Left ventricle myocardium superior (tissue), 1 donor: Measurements from ENCODE around the gene LRP6. TPM values are rescaled to one million over a fixed set of nuclear protein-coding genes. Genes with fewer than 3 reads are reported as not detected.
"Not testable (repeated sequence)": the region's sequence is repeated elsewhere in the genome, so short reads cannot be mapped to it uniquely, and the experiment has no call there.

Source experiments
- ATAC-seq: fragments of 200-7000 bp; cut with Tn5 transposase; one replicate; pipeline ENCODE4 v1.9.1; 2020; ENCODE audit warnings: mild to moderate bottlenecking, moderate library complexity
- DNase-seq: peaks from one replicate; pipeline ENCODE4 v3.0.0-alpha.2; 2020
- intact Hi-C: fragments of 100-400 bp; cut with micrococcal nuclease; formaldehyde crosslinking; loops from one replicate; pipeline ENCODE4 v1.11.0; 2022
- total RNA-seq: library from RNA; stranded (reverse); fragmentation: NEBNext Ultra II Directional; extraction: Animal tissue kit (Norgen Biotek cat#: 25700); gene quantifications from one replicate; pipeline ENCODE4 v1.2.1, GENCODE V29; 2021
- donor health status: DM: no; HTN: yes; CAD: no; lungs with severe emphysema.

Gene LRP6
- total RNA-seq, 1 donor from 2014 or later = 27.3 TPM

DNA sequence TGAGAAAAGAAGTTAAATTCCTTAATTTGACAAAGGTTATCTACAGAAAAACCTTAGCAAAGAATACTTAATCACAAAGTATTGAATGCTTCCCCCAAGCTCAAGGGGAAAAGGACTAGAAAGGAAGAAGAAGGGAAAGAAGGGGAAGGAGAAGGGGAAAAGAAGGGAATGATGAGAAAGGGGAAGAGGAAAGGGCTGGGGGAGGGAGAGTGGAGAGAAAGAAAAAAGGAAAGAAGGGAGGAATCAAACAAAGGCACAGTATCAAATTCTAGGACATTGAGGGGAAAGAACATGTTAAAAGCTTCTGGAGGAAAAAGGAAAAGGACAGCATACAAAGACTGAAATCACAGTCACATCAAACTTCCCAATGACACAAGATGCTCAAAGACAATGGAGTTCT is 125.8 kb downstream of the LRP6 start:
- DNase-seq = no peak
- intact Hi-C loops = no loop called here
- no peak for ATAC-seq

DNA sequence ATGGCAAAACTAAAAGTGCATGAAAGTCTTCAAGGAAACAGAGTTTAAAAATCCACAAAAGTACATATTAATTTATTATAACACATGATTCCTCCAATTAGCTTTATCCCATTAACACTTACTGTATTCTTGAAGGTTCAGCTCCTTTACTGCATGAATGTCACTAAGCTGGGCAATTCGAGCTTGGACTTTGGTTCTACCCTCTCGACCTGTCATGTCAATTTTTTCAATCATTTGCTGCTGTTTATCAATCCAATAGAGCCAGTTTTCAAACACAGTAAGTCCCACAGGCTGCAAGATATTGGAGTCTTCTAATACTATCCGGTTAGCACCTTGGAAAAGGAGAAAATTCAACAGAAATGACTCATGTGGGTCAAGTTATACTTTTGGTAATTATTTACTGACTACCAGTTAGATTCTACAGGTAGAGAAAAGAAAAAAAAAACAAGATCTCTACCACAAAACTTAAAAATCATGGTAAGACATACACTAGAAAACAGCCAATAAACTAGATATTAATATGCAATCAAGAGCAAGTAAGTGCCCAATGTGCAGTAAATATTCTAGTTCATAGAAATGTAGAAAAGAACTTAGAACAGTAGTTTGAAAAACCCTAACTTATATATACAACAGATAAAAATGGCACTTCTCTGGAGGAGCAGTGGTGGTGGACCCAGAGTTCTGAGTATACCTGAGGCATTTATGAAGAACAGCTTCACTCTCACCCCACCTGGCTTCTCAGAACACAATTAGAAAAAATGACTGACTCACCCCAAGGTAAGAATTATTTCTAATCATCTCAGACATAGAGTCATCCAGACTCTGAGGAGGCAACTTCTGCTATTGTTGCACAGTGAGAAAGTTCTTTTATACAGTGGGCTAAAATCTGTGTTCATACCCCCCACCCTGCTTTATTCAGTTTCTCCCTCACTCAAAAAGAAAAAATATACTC is 128.4 kb downstream of the LRP6 start:
- no peak for ATAC-seq
- intact Hi-C loops = no loop called here

DNA sequence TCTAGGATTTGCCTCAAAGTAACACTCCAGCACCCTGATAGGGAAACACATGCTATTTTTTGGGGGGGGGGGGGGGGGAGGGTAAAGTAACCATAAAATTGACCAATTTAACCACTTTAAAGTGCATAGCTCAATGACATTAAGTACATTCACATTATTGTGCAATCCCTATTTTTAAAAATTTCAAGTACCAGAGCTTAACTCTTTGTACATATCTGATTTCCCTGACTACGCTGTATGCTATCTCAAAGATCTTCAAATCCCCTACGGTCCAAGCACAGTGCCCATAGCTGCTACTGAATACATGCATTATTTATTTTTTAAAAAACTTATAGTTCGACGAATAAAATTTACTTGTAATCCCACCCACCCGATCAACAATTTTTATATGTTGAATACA is 133.1 kb downstream of the LRP6 start:
- intact Hi-C loops = no loop called here
- no peak for ATAC-seq
- no peak for DNase-seq

More for the DNA sequence above, 128.4 kb downstream of the LRP6 start:
- DNase-seq = no peak

DNA sequence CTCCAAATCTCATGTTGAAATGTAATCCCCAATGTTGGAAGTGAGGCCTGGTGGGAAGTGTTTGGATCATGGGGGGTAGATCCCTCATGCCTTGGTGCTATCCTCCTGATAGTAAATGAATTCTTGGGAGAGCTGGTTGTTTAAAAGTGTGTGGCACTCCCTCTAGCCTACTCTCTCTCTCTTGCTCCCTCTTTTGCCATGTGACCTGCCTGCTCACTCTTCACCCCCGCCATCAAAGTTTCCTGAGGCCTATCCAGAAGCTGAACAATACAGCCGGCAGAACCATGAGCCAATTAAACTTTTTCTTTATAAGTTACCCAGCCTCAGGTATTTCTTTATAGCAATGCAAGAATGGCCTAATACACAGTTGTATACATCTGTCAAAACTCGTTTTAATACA is 133.6 kb downstream of the LRP6 start:
- no peak for ATAC-seq
- no peak for DNase-seq
- intact Hi-C loops = no loop called here

DNA sequence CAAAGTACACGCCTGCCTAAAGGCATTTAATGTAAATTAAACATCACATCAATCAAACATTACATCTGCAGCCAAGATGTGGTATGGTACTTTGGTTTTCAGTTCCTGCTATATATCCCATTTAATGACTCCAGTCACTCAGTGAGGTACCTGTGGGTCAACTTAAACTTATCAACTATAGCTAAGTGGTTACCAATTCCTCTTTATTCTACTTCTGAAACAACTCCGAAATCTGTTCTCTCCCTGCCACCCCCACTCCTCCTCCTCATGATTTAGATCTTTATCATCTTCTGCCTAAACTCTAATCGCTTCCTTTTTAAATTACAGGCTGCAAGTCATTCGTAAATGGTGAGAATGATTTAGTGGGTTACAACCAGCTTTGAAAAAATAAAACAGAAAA is 138.2 kb downstream of the LRP6 start:
- no peak for ATAC-seq
- intact Hi-C loops = no loop called here
- DNase-seq = no peak

DNA sequence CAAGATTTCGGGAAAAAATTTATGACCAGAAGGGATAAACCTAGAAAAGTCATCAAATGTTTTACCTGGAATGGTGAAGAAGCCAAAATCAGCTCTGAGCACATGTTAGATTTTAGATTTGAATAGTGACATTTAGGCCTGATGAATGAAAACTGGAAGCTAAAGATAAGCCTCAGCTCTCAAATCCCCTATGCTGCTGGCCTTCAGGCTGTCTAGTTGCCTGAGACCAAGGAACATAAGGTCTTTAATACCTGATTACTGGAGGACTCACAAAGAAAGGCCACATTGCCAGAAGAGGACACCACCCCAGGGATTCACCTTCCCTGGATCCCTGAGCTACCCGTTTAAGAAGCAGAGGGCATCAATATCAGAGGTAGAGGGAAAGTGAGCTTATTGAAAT is 139.5 kb downstream of the LRP6 start:
- no peak for DNase-seq
- intact Hi-C loops = no loop called here
- no peak for ATAC-seq

DNA sequence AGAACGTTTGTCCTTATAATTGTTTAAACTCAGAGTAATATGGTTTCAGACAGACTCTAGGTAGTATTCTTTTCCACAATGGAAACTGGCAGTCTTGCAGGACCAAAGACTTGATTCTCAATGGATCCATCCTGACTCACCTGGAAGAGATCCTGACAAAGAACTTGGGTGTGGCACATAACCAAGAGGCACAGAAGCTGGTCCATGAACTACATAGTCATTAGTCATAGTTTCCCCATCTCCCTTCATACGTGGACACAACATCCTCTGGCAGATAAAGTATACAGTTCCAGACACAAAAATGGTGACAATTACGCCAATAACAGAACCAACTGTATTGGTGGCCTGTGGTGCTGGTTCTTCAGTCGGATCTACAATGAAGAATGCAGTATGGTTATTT is 140.3 kb downstream of the LRP6 start:
- ATAC-seq (no peak), DNase-seq (no peak)
- intact Hi-C loops = no loop called here

DNA sequence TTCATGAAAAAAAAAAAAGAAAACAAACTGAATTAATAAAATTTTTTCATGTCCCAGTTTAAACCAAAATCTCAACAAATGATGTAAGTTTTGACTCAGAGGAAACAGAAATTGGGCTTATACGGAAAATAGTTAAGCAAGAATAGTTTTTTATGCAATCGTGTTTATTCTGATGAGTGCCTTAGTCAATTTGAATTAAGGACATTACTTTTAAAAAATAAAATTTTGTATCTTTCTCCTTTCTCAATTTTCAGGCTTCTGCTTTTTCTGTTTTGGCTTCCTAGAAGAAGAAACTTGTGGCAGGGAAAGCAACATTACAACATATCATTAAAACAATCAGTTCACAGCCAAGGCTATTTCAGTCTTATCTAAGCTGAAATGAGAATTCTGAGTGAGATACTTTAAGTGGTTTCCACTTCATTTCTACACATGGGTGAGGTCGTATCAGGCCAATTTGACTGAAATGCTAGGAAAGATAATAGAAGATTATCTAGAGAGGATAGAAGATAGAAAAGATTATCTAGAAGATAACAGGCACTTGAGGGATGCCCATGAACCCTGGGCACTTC is 143.7 kb downstream of the LRP6 start:
- no peak for ATAC-seq
- intact Hi-C loops = no loop called here
- no peak for DNase-seq

DNA sequence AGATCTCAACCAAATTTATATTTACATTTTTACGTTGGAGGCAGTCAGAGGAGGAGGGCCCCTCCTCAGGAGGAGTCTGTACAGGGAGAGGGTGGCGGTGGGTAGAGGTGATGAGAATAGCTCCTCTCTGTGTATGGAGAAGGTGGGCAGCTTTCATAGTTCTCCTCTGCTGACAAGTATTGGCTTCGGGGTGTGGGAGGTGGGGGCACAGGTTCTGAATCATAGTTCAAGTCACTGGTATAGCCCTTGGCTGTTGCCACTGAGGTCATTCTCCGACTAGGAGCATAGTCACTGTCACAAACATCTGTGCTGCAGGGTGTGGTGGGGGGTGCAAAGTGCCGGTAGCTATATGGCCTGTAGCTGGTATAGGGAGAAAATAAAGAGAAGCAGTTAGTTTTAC is 145.8 kb downstream of the LRP6 start:
- no peak for DNase-seq
- intact Hi-C loops = no loop called here
- ATAC-seq = no peak

DNA sequence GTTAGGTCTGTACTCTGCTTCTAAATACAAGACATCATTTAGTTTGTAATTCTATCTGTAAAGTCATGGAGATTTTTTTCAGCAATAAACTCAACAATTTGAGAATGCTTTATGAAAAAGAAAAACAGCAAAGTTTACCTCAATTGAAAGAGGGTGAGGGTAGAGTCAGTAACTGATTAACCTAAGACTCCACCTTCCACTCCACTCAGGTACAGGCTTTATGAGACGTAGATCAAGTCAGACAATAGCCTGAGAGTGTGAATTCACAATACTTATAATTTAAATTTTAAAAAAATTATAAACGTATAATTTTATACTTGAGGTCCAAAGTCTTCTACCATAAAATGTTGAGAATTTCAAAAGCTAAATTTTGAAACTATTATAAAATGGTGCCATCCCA is 150.2 kb downstream of the LRP6 start:
- ATAC-seq = no peak
- intact Hi-C loops = no loop called here

DNA sequence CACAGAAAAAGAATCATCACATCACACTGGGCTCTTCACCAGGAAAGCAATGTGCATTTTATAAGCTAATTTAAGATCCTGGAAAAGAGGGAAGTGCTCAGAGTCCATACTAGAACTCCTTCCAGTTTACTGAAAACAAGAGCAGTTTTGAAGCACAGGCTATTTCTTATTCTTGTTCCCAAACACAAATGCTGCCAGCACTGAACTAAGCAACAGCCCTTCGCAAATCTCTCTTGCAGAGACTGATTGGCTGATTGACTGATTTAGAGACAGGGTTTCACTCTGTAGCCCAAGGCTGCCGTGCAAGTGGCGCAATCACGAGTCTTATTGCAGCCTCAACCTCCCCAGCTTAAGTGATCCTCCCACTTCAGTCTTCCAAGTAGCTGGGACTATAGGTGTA is 151.3 kb downstream of the LRP6 start:
- ATAC-seq (no peak), DNase-seq (no peak)
- intact Hi-C loops = no loop called here

More for the DNA sequence above, 150.2 kb downstream of the LRP6 start:
- no peak for DNase-seq

DNA sequence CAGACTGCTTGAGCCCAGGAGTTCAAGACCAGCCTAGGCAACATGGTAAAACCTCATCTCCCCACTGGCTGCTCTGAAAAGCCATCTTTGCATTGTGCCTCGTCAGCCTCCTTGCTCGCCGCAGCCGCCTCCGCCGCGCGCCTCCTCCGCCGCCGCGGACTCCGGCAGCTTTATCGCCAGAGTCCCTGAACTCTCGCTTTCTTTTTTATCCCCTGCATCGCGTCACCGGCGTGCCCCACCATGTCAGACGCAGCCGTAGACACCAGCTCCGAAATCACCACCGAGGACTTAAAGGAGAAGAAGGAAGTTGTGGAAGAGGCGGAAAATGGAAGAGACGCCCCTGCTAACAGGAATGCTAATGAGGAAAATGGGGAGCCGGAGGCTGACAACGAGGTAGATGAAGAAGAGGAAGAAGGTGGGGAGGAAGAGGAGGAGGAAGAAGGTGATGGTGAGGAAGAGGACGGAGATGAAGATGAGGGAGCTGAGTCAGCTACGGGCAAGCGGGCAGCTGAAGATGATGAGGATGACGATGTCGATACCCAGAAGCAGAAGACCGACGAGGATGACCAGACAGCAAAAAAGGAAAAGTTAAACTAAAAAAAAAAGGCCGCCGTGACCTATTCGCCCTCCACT is 155.8 kb downstream of the LRP6 start:
- ATAC-seq, intact Hi-C loops, DNase-seq: not testable (repeated sequence)

DNA sequence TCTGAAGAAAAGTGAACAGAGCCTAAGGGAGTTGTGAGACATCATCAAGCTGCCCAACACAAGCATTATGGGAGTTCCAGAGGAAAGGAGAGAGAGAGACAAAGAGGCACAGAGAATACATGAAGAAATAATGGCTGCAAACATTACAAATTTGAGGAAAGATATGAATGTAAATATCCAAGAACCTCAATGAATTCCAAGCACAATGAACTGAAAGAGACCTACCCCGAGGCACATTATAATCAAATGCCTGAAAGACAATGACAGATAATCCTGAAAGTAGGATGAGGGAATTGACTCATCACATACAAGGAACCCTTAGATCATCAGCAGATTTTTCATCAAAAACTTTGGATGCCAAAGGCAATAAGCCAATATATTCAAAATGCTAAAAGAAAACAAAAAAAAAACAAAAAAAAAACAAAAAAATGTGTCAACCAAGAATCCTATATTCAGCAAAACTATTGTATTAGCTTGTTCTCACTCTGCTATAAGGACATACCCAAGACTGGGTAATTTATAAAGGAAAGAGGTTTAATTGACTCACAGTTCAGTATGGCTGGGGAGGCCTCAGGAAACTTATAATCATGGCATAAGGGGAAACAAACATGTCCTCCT is 158.3 kb downstream of the LRP6 start:
- intact Hi-C loops = no loop called here
- DNase-seq (no peak), ATAC-seq (no peak)

DNA sequence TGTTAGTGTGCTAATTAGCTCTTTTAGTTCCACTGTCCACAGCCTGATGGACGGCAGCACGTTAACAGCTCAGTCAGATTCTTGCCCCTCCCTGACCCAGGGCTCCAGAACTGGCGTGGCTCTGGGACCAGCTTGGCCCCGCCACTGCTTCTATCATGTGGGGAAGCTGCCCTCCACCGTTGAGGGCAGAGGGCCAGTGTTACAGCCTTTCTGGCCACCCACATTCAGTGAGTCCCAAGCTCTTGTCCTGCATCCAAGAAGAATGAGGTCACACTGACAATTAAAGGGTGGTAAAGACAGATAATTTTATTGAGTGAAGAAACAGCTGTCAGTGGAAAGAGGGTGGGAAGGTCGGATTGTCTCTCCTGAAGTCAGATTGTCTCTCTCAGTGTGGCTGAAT is 159.2 kb downstream of the LRP6 start:
- no peak for DNase-seq
- no peak for ATAC-seq
- intact Hi-C loops = no loop called here

DNA sequence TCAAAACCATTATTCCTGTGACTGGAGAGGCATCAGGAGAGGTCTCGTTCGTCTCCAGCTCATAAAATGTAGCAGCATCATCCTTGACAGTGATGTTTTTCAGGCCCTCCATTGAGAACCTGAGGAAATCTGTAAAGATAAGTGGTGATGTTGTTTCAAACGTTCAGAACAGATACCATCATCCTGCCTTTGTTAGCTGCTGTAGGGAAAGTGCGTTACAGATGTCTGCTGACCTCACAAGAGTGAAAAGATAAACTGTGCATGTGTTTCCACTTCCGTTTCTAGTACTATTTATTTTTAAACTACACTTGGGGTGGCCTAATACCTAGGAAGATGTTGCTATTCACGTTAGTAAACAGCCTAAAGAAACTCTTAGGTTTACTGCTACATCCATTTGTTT is 167.7 kb downstream of the LRP6 start:
- no peak for ATAC-seq
- intact Hi-C loops = no loop called here

DNA sequence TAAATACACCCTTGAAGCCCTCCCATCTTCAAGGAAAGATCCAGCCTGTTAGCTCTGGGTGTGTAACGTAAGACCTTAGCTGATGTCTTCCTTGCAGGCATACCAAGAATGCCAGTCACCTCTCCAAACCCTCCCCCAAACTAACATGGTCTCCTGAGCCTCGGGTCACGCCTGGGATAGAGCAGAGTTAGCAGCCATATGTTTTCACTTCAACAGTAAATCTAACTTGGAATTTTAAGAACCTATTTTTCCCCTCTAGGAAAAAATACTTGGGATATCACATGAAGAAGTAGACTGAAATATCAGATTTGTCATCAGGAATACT is 168.2 kb downstream of the LRP6 start:
- ATAC-seq = no peak
- intact Hi-C loops = no loop called here
- no peak for DNase-seq

More for the DNA sequence above, 167.7 kb downstream of the LRP6 start:
- DNase-seq = no peak

DNA sequence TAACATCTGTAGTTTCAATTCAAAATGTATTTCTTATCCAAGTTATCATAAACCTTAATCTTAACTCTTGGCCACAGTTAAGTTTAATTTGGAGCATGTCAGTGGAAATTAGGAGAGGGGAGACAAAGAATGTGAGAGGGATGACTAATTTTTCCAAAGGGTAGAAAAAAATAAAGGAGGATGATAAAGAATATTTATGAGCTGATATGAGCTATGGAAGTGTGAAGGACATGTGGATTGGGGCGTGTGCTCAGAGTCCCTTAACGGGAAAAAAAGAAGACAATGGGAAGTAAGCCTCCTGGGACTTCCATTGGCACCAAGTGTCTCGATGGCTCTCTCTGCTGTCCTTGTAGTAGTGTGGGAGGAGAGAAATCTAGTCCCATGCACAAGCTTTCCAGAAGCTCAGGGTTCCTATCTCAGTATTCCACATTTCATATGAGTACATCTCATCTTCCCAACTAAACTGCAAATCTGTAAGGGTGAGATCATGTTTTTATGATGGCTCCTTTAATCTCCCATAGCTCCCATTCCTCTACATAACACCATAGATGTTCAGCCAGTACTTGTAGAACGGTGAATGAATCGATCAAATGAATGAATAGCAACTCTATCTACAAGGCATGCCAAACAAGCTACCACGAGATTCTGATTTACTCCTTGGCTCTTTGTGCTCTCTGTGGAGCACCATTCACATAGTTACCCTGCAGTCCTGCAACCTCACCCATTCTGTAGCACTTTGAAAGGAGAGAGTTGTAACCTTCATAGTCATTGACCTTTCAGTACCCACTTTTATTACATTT is 168.8 kb downstream of the LRP6 start:
- ATAC-seq = no peak
- no peak for DNase-seq
- intact Hi-C loops = no loop called here

DNA sequence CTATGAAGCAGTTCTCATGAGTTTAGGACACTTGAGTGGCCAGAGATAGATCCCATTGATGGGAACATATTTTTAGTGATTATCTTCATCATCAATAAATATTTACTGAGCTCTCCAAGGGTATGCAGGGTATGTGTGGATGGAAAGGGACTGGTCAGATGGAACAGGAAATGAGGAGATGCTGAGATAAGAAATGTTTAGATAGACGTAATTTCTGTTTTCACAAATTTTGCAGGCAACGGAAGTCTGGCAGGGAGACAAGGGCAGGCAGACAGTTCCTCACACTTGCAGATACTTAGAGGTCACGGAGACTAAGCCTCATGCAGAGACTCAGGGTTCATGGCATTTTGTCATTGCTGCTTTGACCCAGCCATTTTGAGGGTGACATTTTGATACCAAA is 171.8 kb downstream of the LRP6 start:
- intact Hi-C loops = no loop called here
- DNase-seq (no peak), ATAC-seq (no peak)

DNA sequence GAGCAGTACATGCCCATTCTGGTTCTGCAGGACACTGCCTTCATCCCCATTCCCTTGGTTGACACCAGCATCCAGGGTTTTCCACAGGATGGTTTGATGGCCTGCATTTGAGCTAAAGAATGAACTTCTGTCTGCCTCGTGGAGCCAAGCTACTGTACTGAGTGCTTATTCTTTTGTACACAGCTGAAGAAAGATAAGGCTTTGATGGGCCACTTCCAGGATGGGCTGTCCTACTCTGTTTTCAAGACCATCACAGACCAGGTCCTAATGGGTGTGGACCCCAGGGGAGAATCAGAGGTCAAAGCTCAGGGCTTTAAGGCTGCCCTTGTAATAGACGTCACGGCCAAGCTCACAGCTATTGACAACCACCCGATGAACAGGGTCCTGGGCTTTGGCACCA is 172.4 kb downstream of the LRP6 start:
- no peak for DNase-seq
- intact Hi-C loops = no loop called here
- ATAC-seq = no peak
